G401 (cell line): Measurements from ENCODE around the gene MICALL2. TPM values are rescaled to one million over a fixed set of nuclear protein-coding genes. Genes with fewer than 3 reads are reported as not detected.

ENCODE experiments used
- DNase-seq: peaks from one replicate; pipeline ENCODE4 v3.0.0-alpha.2; 2015; ENCODE audit warnings: low spot score
- in situ Hi-C: cut with HindIII; loops from 2 replicates; pipeline ENCODE4 v1.10.0; 2016; ENCODE audit warnings: low sequenced_read_pairs, mixed read lengths
- total RNA-seq: library from RNA; depleted of rRNA; stranded (reverse); fragments of >200 nt; shearing (Covaris generic); gene quantifications from 2 replicates; pipeline ENCODE4 v1.2.3, GENCODE V29; 2014

The MICALL2 gene
- total RNA-seq, 1 experiment from 2014 or later: 13.0 TPM

DNA sequence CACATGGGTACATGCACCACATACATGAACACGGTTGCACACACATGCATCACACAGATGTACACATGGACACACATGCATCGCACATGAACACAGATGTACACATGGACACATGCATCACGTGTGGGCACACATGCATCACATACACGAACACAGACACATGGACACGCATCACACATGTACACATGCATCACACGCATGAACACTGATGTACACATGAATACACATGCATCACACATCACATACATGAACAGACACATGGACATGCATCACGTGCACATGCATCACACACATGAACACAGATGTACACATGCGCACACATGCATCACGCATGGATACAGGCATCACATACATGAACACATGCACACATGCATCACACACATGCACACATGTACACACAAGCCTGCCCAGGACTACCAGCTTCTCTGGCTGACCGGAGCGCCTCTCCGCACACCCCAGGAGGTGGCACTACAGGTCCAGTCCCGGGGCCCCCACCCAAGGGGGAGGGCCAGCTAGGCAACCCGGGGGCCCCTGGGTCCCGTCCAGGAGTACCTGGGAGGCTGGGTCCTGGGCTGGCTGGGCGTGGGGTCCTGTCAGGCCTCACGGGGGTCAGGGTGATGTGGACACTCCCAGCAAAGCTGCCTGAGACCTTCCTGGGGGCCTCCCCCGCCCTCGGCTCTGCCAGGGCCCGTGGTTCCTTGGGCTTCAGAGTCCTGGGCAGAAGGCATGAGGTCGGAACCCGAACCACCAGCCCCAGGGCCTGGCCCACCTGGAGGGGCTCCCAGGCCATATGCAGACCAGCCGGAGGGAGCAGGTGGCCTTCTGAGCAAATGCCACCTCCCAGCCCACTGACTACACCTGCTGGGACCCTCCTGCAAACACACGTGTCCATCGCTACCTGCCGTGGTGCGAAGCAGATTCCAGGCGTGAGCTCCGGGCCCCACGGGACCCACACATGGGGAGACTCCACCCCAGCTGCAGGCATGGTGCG is 19.6 kb downstream of the MICALL2 start:
- in situ Hi-C loops: no loop called here
- DNase-seq: no peak

DNA sequence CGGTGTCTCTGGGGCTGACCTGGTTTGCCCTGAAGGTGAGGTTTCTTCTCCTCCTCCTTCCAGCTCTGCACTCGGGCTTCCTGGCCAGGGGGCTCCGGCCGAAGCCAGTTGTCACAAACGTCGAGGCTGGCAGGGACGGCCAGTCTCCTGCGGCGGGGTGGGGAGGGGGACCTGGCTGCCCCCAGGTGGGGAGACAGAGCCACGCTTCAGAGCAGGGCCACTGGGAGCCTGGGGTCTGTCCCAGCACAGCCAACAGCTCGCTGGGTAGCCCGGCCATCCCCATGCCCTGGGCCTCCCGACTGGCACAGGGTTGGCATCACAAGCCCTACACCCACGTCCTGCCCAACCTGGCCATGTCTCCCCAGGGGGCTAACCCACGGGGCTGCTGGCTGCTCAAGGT is 20.4 kb downstream of the MICALL2 start:
- in situ Hi-C loops: no loop called here
- DNase-seq: no peak

DNA sequence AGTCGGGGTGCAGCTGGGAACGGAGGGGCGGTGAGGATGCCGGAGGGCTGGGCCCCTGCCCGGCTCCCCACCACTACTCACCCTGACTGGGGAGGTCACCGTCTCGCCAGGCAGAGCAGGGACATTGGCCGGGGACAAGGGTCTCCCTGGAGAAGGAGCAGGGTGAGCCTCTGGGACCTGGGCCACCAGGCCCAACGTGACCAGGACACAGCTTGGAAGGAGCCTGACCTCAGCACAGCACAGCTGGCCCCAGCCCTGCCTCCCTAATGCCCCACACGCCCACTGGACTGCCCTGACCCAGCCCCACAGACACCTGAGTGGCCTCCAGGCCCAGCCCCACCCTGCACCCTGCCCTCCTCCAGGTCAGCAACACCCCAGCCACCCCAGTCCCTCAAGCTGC is 21.1 kb downstream of the MICALL2 start:
- no peak for DNase-seq
- in situ Hi-C loops: no loop called here

DNA sequence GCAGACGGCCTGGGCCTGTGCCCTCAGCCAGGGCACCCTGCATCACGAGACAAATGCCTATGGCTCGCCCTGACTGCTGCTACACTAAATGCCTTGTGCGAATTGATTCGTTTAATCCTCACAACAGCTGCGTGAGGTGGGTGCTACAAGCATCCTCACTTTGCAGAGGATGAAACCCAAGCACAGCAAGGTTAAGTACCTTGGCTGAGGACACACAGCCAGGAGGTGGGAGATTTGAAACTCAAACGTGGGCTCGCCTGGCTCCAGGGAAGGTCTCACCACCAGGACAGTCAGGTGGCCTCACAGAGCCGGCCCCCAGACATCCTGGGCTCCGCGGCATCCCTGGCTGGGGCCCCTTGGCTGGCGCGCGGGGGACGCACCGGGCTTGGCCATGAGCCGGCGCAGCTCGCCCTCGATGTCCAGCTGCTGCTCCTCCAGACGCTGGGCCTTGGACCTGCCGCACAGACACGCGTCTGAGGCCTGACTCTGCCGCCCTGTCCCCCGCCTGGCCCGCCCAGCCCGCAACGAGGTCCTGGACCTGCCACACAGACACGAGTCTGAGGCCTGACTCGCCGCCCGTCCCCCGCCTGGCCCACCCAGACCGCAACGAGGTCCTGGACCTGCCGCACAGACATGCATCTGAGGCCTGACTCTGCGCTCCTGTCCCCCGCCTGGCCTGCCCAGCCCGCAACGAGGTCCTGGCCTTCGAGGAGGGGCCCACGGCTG is 22.0 kb downstream of the MICALL2 start:
- in situ Hi-C loops: no loop called here
- no peak for DNase-seq

DNA sequence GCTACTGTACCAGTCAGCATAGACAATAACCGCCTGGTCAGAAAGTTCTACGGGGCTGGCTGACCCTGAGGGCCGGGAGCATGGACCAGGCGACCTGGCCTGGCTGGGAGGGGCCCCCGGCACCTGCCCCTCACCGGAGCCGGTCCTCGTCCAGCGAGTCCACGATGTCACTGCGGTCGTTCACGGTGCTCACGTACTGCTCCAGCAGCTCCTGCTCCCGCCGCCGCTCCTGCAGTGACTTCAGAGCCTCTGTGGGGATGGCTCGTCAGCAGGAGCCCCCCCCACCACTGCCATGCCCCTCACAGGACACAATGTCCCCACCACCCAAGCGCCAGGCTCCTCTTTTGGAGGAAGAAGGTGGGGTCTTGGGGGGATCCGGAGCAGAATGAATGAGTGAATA is 22.7 kb downstream of the MICALL2 start:
- in situ Hi-C loops: no loop called here
- no peak for DNase-seq

DNA sequence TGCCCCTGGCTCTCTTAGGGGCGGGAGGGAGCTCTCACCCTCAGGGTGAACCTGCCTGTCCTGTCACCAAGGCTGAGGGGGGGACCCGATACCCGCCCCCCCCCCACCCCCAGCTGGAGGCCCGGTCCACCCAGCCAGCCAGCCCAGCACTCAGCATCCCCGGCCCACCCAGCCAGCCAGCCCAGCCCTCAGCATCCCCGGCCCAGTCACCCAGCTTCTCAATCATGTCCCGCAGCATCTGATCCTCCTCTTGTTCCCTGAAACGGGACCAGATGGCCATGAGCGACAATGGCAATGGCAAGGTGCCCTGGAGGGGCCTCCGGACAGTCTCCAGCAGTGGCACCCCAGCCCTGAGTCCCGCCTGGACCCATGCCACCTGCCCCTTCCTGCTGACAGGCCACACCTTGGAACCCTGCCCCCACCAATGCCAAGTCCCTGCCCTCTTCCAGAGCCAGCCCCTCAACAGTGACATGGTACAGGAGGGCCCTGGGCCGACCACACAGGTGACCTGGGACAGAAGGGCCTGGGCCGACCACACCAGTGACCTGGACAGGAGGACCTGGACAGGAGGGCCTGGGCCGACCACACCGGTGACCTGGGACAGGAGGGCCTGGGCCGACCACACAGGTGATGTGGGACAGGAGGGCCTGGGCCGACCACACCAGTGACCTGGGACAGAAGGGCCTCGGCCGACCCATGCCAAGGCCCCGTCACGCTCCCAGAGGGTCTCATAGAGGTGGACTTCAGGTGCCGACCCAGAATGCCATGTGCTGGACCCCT is 24.2 kb downstream of the MICALL2 start:
- in situ Hi-C loops: no loop called here
- no peak for DNase-seq

DNA sequence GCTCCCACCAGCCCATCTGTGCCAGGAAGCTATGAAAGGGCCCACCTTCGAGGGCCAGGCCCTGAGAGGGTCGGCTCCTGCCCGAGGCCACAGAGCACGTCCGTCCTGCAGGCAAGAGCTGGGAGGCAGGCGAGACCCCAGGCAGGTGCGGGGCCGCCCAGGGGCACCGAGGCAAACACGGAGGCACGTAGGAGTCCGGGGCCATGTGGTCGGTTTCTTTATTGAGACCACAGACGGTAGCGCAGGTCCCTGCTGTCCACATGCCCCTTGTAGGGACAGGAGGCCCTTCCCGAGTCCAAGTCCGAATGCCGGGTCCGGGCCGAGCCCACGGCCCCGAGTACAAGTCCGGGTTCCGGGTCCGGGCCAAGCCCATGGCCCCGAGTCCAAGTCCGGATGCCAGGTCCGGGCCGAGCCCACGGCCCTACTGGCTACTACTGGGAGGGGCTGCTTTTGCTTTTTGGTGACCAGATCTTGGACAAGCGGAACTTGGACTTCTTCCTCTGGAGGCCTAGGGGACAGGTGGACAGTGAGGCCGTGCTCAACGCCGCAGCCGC is 25.0 kb downstream of the MICALL2 start:
- in situ Hi-C loops: no loop called here
- DNase-seq: no peak

DNA sequence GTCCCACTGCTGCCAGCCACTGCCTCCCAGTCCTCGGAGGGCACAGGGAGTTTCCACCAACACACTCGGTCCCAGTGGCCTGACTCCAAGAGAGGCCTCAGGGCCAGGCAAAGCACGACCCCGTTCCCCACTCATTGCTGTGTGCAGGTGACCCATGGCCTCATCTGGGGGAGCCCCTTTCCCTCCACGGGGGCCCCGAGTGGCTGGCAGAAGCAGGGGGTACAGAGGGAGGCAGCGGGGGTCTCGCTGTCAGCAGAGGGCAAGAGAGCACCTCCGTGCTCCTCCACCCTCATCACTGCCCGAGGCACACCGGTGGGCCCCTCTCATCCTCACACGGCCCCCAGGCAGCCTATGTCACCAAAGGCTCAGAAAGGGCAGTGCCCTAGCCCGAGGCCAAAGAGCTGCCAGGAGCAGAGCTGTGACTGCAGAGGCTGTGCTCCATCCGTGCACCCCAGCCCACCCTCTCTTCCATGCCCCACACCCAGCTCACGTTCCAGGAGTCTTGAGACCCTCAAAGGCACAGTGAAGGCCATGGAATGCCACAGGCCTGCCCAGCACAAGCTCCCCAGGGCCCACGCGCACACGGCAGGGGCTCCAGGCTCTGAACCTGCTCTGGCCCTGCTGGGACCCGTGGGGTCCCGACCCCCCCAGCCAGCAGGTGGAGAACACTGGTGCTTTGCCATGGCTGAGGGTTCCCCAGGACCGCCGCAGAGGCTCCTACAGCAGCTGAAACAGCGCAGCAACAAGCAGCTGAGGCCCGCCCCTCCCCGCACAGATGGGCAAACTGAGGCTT is 25.9 kb downstream of the MICALL2 start:
- in situ Hi-C loops: no loop called here
- no peak for DNase-seq

DNA sequence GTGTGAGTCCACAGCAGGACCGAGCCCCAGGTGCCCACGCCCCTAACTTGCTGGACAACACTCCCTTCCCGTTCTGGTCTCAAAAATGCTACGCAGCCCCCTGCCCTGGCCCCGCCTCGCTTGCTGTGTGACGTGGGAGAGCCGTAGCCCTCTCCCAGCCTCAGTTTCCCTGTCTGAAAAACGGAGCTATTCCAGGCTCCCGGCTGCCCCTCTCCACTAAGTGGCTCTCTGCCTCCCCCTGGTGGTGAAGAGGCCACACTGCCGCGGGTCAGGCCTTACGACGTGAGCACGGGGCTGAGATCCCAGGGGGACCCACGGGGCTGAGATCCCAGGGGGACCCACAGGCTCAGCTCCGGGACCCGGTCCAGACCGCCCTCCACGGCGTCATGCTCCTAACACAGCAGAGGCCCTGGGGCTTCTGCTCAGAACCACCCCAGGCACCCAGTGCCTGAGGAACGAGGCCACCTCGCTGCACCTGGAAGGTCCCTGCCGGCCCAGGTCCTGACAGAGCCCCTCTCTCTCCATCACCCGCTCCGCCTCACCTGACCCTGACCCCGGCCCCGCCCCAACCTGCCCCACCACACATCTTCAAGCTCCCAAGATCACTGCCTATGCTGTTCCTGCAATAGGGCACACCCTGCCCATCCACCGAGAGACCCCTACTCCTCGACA is 26.7 kb downstream of the MICALL2 start:
- peak; percentile 64 for DNase-seq
- in situ Hi-C loops: no loop called here

DNA sequence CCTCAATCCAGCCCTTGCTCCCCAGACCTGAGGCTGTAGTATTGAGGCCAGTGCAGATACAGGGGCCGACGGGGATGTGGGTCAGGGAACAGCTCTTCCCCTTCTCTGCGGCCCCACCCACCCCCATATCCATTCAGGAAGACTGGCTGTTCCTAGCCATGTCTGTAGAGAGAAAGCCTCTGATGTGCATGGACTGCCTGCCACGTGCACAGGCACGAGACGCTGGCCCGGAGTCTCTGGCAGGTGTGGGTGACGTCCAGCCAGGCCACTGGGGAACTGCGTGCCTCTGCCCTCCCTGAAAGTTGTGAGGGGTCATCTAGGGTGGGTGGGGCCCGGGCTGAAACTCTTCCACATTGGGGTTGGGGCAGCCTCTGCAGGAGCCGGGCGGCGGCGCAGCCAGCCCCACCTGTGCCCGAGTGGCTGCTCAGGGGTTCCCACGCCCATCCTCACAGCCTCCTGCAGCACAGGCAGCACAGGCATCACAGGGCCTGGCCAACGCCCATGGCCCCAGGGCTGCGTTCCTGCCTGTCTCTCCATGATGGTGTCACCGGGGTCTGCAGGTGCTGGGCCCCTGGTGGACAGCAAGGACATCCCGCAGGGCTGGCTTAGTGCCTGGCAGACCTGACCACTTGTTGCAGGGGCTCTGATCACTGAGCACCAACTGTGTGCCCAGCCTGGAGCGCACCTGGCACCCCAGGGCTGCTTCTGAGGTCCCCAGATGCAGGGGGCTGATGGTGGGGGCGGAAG is 27.5 kb downstream of the MICALL2 start:
- in situ Hi-C loops: no loop called here
- DNase-seq: no peak

DNA sequence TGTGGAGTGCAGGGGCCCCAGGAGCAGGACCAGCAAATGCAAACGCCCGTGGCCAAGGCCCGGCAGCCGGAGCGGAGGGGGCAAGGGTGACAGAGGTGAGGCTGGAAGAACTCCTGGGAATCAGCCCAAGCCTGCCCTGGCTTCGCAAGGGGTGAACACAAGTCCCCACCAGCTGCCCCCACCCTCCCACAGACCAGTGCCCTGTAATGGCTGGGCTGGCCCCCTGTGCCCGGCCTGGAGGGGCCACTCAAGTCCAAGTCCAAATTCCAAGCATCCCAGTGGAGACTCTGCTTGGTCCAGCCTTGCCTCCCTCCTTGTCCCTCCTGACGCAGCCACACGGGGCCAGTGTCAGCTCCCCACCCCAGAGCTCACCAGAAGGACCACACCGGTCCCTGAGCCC is 28.0 kb downstream of the MICALL2 start:
- DNase-seq: no peak
- in situ Hi-C loops: no loop called here

DNA sequence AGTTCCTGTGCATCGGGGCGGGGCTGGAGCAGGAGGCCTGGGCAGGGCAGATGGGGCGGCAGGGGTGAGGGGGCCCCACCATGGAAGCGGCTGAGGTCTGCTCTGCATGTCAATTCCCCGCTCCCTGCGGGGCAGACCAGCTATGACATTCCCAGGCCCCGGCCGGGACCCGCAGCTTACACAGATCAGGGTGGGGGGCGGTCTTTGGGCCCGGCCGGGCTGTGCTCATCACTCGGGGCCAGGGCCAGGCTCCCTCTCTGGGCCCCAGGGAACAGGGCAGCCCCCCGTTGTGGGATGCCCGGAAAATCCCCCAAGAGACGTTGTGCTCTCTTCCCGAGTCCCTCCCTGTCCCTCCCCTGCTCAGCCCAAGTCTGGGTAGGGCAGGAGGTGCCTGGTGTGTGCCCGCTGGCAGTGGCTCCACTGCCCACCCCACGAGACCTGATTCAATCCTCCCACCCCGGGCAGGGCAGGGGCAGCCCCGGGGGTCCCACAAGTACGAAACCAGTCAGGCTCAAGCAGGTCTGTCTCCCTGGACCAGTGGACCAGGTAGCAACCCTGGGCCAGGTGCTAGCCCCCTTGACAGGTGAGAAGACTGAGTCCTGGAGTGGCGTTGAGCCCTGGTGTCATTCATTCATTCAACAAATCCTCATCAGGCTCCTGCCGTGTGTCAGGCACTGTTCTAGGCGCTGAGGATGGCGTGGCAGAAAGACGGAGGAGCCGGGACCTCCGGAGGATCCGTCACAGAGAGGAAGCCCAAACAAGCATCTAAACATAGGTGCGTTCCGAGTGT is 29.0 kb downstream of the MICALL2 start:
- no peak for DNase-seq
- in situ Hi-C loops: no loop called here

DNA sequence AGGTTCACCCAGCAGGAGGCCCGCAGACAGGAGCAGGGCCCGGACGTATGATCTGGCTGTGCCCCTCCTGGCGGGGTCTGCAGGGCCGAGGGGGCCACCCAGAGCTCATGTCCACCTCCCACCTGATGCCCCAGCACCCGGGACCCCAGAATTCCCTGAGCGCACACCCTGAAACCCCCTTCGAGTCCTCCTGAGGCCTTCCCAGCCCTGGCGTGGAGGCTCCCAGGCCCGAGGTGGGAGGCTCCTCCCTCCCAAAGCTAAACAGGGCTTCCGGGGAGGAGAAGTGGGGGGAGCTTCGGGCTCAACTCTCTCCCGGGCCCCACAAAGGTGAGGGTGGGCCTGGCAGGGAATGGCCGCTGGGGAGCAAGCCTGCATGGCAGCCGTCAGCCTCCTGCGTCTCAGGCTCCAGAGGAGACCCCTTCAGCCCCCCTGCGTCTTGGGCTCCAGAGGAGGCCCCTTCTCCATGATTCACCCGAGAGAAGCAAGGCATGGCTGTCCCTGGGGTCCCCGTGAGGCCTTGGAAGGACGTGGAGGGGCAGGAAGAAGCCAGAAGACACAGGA is 30.2 kb downstream of the MICALL2 start:
- no peak for DNase-seq
- in situ Hi-C loops: no loop called here

DNA sequence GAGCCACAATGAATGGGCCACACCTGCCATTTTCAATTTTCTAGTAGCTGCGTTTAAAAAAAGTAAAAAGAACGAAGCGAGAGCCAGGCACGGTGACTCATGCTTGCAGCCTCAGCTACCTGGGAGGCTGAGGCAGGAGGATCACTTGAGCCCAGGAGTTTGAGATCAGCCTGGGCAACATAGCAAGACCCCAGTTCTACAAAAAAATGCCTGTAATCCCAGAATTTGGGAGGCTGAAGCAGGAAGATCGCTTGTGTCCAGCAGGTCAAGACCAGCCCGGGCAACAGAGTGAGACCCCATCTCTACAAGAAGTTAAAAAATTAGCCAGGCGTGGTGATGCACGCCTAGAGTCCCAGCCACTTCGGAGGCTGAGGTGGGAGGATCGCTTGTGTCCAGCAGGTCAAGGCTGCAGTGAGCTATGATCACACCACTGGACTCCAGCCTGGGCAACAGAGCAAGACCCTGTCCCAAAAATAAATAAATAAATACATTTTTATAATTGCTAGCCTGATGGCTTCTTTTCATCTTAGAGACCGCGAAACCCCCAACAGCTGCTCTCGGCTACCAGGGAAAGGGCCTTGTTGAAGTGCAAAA is 32.1 kb downstream of the MICALL2 start:
- in situ Hi-C loops: no loop called here
- DNase-seq: no peak

DNA sequence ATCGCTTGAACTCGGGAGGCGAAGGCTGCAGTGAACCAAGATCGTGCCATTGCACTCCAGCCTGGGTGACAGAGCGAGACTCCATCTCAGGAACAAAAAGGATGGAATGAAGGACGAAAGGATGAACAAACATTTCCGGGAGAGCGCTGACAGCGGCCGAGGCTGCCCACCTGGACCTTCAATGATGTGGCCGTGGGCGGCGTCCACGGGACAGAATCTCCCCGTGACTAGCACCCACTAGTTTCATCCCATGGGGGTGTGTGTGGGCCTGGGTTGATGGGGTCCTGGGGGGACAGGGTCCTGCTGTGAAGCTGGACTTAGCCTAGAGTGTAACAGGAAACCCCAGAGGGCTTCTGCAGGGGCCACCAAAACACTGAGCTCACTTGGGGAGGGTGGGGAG is 32.8 kb downstream of the MICALL2 start:
- in situ Hi-C loops: no loop called here
- DNase-seq: no peak
